ENCODE measurements around the gene NUTF2.
"Not testable (repeated sequence)": the region's sequence is repeated elsewhere in the genome, so short reads cannot be mapped to it uniquely, and the experiment has no call there.

NUTF2 gene

DNA sequence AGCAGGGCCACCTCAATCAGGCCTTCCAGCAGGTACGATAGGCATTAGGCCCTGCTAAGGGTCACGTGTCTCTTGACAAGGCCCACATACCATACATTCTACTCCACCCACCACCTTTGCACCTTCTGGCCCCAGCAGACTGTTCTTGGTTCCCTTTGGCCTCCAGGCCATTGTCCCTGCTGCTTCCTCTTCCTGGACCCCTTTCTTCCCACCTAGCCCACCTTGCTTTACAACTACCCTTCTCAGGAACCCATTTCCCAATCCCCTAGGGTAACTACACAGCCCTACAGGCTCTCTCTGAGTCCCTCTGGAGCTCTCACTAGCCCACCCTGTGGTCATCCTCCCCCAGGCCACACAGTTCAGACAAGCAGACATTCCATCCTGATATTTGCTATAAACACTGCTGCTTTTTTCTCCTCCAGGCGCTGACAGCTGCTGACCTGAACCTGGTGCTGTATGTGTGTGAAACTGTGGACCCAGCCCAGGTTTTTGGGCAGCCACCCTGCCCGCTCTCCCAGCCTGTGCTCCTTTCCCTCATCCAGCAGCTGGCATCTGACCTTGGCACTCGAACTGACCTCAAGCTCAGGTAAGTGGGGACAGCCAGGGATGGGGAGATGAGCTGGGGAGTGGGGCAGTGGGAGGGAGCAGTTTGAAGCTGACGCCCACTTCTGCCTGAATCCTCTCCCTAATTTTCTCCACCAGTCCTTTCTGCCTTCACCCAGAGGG, 36.6 kb downstream of the NUTF2 start:
- in situ Hi-C loops (cut with MboI; ENCODE audit: low sequenced_read_pairs) = no loop called here

DNA sequence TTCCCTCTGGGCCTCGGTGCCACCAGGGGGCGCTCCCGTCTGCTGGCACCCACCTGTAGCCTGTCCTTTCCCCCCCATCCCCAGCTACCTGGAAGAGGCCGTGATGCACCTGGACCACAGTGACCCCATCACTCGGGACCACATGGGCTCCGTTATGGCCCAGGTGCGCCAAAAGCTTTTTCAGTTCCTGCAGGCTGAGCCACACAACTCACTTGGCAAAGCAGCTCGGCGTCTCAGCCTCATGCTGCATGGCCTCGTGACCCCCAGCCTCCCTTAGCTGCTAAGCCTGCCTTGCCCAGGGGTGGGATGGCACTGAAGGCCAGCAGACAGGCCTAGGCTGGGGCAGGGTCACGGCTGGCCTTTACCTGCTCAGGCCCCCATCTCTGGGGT, 37.1 kb downstream of the NUTF2 start:
- in situ Hi-C loops (cut with MboI; ENCODE audit: low sequenced_read_pairs) = no loop called here

DNA sequence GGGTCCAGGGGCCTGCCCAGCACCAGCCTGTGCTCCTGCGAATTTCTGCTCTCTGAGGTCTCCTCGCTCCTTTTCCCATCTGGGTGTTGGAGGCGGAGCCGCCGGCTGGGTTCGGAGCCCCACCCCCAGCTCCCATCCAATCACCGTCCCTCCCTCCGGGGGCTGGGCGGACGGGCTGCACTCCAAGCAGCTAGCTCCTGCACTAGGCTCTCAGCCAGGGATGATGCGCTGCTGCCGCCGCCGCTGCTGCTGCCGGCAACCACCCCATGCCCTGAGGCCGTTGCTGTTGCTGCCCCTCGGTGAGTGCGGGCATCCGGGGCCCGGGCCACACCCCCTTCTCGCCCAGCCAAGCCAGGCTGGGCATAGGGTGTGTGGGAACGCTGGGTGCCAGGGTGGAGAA, 38.0 kb downstream of the NUTF2 start, which contains the start of gene NRN1L:
Gene NRN1L (plus strand): TSS at position 202 of the 400 bp plus-strand sequence. CDS start 19 bp downstream, at position 221.
- in situ Hi-C loops (cut with MboI; ENCODE audit: low sequenced_read_pairs) = no loop called here

DNA sequence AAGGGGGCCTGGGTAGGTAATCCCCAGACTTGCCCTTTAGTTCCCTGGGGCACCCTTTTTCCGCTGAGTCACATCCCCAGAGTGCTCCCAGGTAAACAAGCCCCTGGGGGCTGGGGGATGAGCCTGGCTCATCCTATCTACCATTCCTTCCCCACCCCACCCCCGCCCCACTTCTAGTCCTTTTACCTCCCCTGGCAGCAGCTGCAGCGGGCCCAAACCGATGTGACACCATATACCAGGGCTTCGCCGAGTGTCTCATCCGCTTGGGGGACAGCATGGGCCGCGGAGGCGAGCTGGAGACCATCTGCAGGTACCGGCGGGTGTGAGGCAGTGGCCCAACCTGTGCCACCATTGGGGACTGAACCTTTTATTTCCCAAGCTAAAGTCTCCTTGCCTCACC, 38.8 kb downstream of the NUTF2 start:
- in situ Hi-C loops (cut with MboI; ENCODE audit: low sequenced_read_pairs) = no loop called here

DNA sequence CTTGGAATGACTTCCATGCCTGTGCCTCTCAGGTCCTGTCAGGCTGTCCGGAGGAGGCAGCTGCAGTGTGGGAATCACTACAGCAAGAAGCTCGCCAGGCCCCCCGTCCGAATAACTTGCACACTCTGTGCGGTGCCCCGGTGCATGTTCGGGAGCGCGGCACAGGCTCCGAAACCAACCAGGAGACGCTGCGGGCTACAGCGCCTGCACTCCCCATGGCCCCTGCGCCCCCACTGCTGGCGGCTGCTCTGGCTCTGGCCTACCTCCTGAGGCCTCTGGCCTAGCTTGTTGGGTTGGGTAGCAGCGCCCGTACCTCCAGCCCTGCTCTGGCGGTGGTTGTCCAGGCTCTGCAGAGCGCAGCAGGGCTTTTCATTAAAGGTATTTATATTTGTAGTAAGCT, 39.2 kb downstream of the NUTF2 start:
- in situ Hi-C loops (cut with MboI; ENCODE audit: low sequenced_read_pairs) = no loop called here

DNA sequence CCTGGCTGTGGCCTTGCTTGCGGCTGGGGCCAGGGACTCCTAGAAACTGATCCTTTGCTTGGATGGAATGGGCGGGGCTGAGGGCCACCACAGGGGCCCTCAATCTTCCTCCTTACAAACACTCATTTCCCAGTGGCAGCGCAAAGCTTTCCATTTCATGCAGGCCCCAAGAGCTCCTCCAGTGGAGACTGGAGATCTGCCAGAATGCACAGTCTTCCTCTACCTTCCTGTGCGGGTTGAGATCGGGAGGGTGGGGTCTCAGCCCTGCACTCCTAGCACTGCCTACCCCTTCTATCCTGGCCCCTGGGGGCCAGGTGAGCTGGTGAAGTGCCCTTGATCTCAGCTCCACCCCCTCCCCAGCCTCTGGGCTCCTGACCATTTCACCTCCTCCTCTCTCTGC, 39.7 kb downstream of the NUTF2 start:
- in situ Hi-C loops (cut with MboI; ENCODE audit: low sequenced_read_pairs) = no loop called here

DNA sequence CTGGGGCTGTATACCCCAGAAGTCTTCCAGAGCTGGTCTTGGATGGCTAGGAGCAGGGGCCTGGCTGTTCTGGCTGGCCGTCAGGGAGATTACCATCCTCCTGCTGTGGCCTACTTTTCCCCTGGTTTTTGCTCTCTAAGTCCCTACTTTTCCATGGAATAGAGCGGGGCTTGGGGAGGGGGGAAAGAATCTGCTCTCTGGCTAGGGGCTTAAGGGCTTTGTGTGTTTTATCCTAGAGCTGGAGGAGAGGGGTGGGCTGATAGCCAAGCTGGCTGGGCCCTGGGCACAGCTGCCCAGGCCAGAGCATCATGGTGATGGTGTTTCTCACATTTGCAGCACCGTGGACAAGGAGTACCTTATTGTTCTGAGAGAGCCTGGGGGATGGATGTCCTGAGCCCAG, 41.6 kb downstream of the NUTF2 start:
- in situ Hi-C loops (cut with MboI; ENCODE audit: low sequenced_read_pairs) = no loop called here

DNA sequence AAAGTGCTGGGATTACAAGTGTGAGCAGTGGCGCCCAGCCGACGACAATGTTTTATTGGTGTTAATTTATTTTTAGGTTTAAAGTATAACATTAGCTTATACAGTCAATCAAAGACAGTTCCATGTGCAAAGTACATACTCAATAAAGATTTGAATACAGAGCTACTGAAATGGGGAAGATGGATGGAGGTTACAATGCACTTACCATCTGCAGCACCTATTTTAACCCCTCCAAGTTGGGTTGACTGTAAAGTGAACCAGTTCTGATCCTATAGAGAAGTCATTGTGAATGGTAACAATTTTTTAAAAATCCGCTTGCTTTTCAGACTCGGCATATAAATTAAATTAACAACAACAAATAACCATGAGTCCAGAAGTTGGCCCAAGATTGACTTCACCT, 45.6 kb downstream of the NUTF2 start:
- in situ Hi-C loops (cut with MboI; ENCODE audit: low sequenced_read_pairs) = no loop called here

DNA sequence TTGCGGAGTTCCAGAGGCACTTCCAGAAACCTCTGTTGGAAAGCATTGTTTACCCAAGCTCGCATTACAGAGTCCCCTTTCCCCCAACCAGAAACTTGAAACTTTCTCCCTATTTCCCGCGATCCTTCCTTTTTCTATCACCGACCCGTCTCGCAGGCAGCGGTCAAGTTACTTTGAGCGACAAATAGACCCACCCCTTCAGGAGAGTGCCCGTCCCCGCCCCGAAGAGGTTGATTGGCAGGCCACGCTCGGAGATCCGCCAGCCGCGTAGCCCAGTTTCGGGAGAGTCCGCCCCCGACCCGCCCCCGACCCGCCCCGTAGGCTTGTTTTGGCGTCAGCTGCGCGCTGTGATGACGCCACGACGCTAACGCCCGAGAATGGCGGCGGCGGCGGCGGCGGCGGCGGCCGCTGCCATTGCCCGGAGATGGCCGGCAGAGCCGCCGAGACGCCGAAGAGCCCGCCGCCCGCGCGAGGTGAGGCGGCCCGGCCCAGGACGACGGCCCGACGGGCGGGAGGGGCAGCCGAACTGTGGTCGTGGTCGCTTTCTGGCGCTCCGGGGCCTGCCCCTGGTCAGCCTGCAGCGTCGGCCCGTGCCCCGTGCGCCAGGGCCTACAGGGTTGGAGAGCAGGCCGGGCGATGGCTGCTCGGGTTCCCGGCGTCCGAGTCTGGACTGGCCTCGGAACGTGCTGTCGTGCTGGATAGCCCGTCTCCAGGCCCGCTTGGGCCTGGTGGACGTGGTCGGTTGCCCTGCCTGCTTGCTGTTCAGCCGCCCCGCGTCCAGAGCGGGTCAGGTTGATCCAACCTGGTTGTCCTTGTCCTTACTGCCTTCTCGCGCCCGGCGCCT, 46.4 kb downstream of the NUTF2 start, which contains the start of gene PSKH1:
Gene PSKH1 (plus strand): TSS at position 356 of the 844 bp plus-strand sequence. CDS start 15,496 bp downstream, outside the sequence.
- in situ Hi-C loops (cut with MboI; ENCODE audit: low sequenced_read_pairs) = no loop called here

DNA sequence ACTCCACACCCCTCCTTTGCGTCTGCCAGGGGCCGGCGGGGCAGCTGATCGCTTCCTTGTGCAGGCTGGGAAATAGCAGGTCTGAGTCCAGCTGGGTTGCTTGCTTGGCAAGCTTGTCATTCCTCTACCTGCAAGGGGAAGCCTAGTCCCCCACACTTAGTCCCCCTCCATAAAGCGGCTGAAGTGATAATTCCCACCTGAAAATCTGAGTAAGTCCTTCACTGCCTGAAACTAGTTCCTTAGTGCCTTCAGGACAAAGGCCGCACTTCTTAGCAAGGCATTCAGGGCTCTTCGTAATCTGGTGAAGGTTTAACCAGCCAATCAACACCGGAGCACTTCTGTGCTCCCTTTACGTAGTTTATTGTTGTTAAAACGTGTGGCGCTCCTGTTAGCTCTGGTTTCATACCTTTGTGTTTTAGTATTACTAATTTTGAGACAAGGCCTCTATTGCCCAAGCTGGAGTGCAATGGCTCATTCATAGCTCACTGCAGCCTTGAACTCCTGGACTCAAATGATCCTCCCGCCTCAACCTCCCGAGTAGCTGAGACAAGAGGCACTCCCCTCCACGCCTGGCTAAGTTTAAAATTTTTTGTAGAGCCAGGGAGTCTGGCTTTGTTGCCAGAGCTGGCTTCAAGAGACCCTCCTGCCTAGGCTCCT, 47.1 kb downstream of the NUTF2 start:
- in situ Hi-C loops (cut with MboI; ENCODE audit: low sequenced_read_pairs) = no loop called here

DNA sequence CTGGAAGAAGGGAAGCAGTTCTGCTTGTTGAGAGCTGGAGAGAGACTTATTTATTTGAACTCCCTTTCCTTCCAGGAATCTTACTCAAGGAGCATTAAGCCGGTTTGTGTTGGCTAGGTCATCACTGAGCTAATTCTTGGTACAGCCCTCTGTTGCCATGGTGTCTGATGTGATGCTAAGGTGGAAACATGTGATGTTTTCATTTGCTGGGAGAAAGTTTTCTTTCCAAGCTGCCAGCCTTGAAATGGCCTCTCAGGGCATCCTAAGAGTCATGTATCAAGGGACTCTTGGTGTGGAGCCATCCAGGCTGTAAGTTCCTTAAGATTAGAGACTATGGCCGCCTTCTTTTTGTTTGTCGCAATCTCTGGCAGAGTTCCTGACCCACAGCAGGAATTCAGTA, 50.5 kb downstream of the NUTF2 start:
- in situ Hi-C loops (cut with MboI; ENCODE audit: low sequenced_read_pairs) = no loop called here

DNA sequence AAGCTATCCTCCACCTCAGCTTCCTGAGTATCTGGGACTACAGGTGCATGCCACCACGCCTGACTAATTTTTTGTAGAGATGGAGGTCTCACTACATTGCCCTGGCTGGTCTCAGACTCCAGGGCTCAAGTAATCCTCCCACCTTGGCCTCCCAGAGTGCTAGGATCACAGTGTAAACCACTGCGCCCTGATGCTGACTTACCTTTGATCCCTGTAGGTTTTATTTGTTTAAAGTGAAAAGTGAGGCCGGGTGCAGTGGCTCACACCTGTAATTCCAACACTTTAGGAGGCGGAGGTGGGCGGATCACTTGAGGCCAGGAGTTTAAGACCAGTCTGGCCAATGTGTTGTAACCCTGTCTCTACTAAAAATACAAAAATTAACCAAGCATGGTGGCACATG, 55.0 kb downstream of the NUTF2 start:
- in situ Hi-C loops (cut with MboI; ENCODE audit: low sequenced_read_pairs) = no loop called here

DNA sequence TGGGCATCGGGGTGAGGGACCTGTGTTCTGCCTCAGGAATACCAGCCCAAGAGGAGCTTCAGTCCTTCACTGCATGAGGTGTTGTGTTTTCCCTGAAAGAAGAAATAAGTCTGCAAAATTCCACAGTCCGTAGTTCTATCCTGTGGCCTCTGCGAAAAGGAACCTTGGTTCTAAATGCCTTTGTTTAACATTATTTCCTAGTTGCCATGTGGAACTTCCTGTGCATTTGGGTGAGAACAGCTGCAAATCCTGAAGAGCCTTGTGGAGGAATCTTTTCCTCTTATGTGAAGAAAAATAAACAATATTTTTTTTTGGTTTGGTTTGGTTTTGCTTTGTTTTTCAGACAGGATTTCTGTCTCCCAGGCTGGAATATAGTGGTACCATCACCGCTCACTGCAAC, 56.1 kb downstream of the NUTF2 start:
- in situ Hi-C loops (cut with MboI; ENCODE audit: low sequenced_read_pairs) = no loop called here

DNA sequence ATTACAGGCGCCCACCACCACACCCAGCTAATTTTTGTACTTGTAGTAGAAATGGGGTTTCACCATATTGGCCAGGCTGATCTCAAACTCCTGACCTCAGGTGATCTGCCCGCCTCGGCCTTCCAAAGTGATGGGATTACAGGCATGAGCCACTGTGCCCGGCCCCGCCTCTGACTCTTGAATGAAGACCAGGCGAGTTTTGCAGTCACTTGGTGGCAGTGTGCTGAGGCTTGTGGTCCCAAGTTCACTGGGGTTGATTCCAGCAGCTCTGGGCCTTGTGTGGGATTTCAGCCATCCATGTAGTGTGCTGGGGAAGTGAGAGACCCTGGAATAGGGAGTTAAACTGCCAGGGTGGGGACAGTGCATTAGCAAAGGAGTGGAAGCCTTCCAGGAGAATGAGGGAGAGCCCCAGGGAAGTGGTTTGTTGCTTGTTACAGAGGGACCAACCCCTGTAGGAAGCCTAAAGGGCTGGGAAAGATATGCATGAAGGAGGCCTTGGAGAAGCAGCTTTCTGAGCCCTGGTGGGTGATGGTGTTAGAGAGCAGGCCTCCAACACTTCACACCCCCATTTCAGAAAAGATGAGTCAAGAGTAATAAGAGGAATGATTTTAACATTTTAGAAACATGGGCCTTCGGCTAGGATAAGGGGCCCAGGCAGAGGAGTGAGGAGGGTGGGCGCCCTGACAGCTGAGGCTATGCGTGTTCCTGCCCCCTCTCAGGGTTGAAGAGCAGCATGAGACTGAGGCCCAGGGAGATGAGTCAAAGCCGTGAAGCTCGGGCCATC, 60.9 kb downstream of the NUTF2 start:
- in situ Hi-C loops (cut with MboI; ENCODE audit: low sequenced_read_pairs) = no loop called here

DNA sequence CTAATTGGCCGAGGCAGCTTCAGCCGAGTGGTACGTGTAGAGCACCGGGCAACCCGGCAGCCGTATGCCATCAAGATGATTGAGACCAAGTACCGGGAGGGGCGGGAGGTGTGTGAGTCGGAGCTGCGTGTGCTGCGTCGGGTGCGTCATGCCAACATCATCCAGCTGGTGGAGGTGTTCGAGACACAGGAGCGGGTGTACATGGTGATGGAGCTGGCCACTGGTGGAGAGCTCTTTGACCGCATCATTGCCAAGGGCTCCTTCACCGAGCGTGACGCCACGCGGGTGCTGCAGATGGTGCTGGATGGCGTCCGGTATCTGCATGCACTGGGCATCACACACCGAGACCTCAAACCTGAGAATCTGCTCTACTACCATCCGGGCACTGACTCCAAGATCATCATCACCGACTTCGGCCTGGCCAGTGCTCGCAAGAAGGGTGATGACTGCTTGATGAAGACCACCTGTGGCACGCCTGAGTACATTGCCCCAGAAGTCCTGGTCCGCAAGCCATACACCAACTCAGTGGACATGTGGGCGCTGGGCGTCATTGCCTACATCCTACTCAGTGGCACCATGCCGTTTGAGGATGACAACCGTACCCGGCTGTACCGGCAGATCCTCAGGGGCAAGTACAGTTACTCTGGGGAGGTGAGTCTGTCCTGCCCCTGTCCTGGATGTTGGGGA, 62.5 kb downstream of the NUTF2 start:
- in situ Hi-C loops (cut with MboI; ENCODE audit: low sequenced_read_pairs) = no loop called here

DNA sequence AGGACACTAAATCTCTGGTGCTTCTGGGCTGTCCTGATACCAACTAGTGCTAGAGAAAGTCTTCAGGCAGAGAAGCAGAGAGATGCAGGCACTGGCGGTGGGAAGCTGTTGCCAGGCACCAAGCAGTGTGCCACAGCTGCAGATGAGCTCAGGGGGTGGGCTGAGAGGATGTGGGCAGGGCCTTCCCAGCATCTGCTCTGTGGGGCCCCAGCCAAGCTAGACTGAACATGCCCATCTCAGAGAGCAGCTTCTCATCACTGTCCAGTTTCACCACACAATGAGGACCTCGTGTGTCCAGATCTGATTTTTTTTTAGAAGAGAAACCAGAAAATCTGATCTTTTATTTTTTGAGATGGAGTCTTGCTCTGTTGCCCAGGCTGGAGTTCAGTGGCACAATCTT, 63.4 kb downstream of the NUTF2 start:
- in situ Hi-C loops (cut with MboI; ENCODE audit: low sequenced_read_pairs) = no loop called here

DNA sequence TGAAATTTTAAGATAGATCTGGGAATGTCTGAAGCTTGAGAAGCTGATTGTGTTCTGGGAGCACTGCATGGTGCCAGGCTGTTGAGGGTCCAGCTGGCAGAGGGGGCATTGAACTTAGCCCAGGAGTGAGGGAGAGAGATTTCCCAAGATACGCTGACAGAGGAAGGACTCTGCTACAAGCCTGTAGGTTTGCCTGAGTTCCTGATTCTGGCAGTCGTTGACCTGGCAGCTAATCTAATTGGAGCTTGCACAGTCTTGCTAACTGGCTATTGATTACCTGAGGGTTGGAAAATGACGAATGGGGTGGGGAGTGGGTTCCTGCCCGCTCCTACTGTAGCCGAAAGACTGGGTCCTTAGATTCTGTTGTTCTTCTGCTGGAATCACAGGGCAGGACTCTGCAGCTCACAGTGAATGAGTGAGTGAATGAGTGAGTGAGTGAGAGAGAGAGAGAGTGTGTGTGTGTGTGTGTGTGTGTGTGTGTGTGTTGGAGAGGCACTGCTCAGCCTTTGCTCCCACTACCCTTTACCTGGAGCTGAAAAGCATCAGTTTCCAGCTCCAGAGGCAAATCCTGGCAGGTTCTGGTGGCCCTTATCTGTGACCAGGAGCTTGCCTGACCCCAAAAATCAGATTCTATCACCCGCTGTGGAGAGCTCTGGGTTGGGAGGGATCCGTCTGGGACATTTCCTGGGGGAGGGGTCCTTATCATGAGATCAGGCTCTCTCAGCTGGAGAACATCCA, 68.2 kb downstream of the NUTF2 start:
- in situ Hi-C loops (cut with MboI; ENCODE audit: low sequenced_read_pairs) = no loop called here

DNA sequence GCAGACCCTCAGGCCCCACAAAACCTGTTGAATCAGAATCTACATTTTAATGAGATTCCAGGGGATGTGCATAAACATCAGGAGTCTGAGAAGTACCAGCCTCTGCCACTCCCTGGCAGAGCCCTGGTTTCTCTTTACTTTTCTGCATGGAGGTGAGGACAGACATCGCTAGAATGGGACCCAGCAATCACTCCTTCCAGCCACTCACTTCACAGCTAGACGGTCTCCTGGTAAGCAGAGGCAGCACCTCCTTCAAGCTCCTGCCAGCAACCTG, 68.7 kb downstream of the NUTF2 start:
- in situ Hi-C loops (cut with MboI; ENCODE audit: low sequenced_read_pairs) = not testable (repeated sequence)

DNA sequence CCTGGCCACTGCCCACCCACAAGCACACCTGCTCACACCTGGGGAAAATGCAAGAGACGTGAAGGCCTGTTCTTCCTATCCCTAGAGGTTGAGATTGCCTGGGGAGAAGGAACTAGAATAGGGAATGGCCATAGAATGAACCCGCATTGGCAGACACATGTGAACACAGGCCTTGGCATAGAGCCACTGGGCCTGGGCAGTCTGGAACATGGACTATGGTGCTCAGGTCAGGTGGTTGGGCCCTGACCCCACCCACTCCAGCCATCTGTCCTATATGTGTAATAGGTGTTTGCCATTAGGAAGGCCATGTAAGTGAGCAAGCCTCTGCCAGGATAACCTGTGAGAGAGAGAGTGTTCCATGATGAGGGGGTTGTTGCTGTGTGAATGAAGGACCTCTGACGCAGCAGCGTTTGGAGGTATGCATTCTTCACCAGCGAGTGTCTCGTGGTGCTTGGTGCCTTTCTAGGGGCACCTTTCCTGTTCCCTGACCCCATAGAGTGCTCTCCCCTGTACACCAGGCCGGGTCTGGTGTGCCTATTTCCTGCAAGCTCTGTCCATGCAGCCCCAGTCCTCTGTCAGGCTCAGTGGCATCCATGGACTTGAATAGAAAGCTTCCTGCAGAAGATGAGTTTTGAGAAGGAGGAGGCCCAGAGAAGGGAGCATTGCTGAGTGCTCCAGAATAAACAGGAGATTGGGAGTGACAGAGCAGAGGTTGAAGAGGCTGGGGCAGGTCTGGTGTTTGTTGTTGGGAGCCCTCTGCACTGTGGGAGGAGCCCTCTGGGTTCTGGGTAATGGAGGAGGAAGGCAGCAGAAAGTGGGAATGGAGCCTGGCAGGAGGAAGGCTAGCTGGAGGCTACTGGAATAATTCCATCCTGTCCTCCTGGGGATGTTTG, 69.3 kb downstream of the NUTF2 start:
- in situ Hi-C loops (cut with MboI; ENCODE audit: low sequenced_read_pairs) = no loop called here

All from HL-60/S4 (cell line).